ENCODE data around the gene CFAP77.

Gene CFAP77

DNA sequence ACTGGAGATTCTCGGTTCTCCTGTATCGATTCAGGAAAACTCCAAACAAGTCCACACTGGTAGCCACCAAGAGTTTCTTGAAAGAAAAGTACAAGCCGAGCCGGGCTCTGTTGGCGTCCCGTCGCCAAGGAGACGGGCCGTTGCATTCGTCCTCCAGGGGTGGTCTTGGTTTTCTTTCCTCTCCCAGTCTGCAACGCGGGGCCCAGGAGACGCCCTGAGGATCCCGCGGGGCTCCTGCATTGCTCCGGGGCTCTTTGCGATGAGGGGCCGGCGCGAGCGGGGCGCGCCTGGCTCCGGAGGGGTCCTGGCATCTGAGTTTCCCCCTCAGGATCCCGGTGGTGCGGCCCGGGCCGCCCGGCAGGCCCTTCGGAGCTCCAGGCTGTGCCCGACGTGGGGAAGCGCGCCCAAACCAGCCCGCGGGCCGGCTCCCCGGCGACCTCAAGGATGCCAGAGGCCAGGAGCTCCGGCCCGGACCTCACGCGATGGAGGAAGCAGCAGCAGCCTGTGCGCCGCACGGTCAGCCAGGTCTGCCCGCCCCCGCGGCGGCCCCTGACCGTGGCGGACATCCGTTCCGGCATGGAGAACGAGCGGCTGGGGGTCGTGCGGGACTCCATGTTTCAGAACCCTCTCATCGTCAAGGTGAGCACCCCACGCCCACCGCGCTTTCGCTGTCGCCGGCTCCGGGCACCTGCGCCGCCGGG, at the start of gene CFAP77:
Gene CFAP77, plus strand, starts transcription at position 384 of the 701 bp plus-strand sequence. Its CDS starts 61 bp downstream, at position 445.
- H3K27ac ChIP-seq: no peak within 1 kb of the TSS
- peaks cover 20% of the 10 kb centered on the region for H3K27me3 ChIP-seq (ENCODE audit: insufficient read depth, low read depth, severe bottlenecking)
- peak within 1 kb of the TSS; percentile 45 for H3K4me3 ChIP-seq (ENCODE audit: low read depth, low read length)
- no peaks in the 10 kb centered on the region for H3K36me3 ChIP-seq
- no peaks in the 10 kb centered on the region for H3K9me3 ChIP-seq (ENCODE audit: severe bottlenecking)
- DNase-seq: peak; percentile 54
- TF ChIP-seq, protein P1, sequence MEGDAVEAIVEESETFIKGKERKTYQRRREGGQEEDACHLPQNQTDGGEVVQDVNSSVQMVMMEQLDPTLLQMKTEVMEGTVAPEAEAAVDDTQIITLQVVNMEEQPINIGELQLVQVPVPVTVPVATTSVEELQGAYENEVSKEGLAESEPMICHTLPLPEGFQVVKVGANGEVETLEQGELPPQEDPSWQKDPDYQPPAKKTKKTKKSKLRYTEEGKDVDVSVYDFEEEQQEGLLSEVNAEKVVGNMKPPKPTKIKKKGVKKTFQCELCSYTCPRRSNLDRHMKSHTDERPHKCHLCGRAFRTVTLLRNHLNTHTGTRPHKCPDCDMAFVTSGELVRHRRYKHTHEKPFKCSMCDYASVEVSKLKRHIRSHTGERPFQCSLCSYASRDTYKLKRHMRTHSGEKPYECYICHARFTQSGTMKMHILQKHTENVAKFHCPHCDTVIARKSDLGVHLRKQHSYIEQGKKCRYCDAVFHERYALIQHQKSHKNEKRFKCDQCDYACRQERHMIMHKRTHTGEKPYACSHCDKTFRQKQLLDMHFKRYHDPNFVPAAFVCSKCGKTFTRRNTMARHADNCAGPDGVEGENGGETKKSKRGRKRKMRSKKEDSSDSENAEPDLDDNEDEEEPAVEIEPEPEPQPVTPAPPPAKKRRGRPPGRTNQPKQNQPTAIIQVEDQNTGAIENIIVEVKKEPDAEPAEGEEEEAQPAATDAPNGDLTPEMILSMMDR (IDR thresholded peaks at IDR 0.05; ENCODE audit: low read depth, low read length): no peak

DNA sequence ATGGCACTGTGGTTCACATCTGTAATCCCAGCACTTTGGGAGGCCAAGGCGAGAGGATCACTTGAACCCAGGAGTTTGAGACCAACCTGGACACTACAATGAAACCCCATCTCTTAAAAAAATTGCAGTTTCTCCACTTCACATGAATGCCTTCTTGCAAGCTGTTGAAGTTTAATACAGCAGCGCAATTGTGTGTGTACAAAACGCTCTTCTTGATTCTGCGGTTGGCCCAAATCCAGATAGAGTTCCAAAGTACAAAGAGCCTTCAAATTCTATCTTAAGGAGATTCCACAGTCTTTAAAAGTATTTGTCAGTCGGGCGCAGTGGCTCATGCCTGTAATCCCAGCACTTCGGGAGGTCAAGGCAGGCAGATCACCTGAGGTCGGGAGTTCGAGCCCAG, 45.9 kb upstream of the CFAP77 start:
- no peaks in the 10 kb centered on the region for H3K27me3 ChIP-seq (ENCODE audit: insufficient read depth, low read depth, severe bottlenecking)
- no peaks in the 10 kb centered on the region for H3K9me3 ChIP-seq (ENCODE audit: severe bottlenecking)
- H3K4me3 ChIP-seq (ENCODE audit: low read depth, low read length): no peak overlapping the region
- TF ChIP-seq, protein P1 (IDR thresholded peaks at IDR 0.05; ENCODE audit: low read depth, low read length): no peak
- H3K36me3 ChIP-seq: no peaks in the 10 kb centered on the region
- H3K27ac ChIP-seq: no peak overlapping the region
- no peak for DNase-seq

DNA sequence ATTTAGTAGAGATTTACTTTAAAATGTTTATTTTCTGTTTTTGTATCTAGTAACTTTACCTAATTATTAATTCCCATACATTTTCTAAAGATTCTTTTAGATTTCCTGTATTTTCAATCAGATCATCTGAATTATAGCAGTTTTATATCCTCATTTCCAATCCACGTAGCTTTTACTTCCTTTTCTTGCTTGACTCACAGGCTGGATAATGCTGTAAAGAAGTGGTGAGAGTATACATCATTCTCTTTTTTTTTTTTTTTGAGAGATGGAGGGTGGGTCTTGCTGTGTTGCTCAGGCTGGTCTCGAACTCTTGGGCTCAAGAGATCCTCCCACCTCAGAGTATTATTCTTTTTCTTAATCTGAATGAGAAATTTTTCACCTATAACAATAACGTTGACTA, 44.0 kb upstream of the CFAP77 start:
- H3K36me3 ChIP-seq: no peaks in the 10 kb centered on the region
- H3K27me3 ChIP-seq (ENCODE audit: insufficient read depth, low read depth, severe bottlenecking): no peaks in the 10 kb centered on the region
- no peaks in the 10 kb centered on the region for H3K9me3 ChIP-seq (ENCODE audit: severe bottlenecking)
- TF ChIP-seq, protein P1 (IDR thresholded peaks at IDR 0.05; ENCODE audit: low read depth, low read length): no peak
- no peak overlapping the region for H3K4me3 ChIP-seq (ENCODE audit: low read depth, low read length)
- no peak overlapping the region for H3K27ac ChIP-seq
- no peak for DNase-seq

DNA sequence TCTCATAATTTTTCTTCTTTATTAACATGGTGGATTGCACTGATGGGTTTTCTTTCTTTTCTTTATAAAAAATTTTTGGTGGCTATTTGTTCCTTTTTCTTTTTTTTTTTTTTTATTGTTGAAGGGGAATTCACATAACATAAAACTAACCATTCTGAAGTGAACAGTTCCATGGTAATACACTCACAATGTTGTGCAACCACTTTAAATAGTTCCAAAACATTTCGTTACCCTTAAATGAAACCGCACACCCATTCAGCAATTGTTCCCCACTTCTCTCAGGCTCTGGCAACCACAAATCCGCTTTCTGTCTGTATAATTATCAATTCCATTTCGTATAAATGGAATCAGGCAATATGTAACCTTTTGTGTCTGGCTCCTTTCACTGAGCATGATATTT, 43.5 kb upstream of the CFAP77 start:
- no peaks in the 10 kb centered on the region for H3K36me3 ChIP-seq
- no peak overlapping the region for H3K4me3 ChIP-seq (ENCODE audit: low read depth, low read length)
- DNase-seq: no peak
- no peak overlapping the region for H3K27ac ChIP-seq
- H3K27me3 ChIP-seq (ENCODE audit: insufficient read depth, low read depth, severe bottlenecking): no peaks in the 10 kb centered on the region
- H3K9me3 ChIP-seq (ENCODE audit: severe bottlenecking): no peaks in the 10 kb centered on the region
- TF ChIP-seq, protein P1 (IDR thresholded peaks at IDR 0.05; ENCODE audit: low read depth, low read length): no peak

DNA sequence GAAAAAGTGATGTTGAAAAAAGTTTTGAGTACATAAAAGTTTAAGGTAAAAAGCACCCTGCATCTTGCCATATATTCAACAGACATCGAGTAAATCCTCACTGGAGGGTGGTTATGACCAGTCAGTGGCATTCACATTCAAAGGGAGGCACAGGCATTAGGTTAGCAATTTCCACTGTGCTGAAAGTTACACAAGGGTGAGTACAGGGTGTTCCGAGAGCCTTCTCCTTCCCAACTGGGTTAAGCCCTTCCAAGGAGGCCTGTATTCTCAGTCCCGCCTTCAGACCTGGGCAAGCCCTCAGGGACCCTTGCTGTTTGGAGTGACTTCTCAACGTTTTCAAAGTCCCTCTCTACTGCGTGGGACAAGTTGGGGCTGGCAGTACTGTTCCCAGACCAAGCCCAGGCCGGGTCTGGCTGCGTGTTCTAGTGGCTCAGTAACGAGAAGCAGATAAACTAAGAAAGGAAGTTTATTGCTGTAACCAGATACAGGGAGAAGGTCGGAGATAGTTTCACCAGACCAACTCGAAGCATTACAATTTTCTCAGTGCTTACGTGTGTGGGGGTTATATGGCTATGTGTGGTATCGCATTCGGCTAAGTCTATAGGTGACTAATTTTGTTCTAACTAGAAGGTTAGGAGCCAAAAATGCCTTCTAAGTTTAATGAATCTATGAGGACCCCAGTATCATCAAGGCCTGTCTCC, 42.2 kb upstream of the CFAP77 start:
- no peaks in the 10 kb centered on the region for H3K27me3 ChIP-seq (ENCODE audit: insufficient read depth, low read depth, severe bottlenecking)
- H3K9me3 ChIP-seq (ENCODE audit: severe bottlenecking): no peaks in the 10 kb centered on the region
- H3K27ac ChIP-seq: no peak overlapping the region
- DNase-seq: no peak
- no peaks in the 10 kb centered on the region for H3K36me3 ChIP-seq
- no peak overlapping the region for H3K4me3 ChIP-seq (ENCODE audit: low read depth, low read length)
- TF ChIP-seq, protein P1 (IDR thresholded peaks at IDR 0.05; ENCODE audit: low read depth, low read length): no peak

Measured in WERI-Rb-1 (cell line).